ENCODE data around the gene RFT1. TPM values are rescaled to one million over a fixed set of nuclear protein-coding genes. Genes with fewer than 3 reads are reported as not detected.
A peak's percentile ranks its signal among the peaks of the same experiment; 100 is the strongest.

The RFT1 gene
- polyA plus RNA-seq, 2 donors, result 5.7 to 11.0 TPM

DNA sequence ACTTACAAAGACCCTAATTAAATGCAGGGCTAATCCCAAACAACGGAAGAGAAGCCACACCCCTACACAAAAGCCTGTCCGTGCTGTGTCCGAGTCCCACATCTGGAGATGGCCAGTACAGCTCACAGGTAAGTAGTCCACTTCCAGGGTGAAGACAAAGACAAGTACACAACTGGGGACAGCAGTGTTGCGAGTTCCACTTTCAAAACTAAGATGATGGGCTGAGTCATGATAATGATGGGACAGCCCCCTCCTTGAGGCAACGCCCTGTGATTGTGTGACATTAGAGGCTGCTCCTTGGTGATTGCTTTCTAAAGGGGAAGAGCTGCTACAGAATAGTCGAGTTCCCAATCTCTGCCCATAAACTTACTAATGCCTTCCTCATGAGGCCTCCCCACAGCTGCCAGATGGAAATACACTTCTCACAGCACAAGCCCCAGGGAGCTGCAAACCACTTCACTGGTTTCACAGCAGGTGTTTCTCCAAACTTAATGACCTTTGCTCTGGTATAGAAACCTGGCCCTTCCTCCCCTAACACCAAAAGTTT is 27.6 kb downstream of the RFT1 start:
- H3K9me3 ChIP-seq (ENCODE audit: control insufficient read depth in 2 of 2, insufficient read depth in 1 of 2, low read depth in 1 of 2, low read length in 1 of 2), result no peaks in the 10 kb centered on the region
- H3K27me3 ChIP-seq (ENCODE audit: control insufficient read depth in 1 of 2, insufficient read depth in 2 of 2, low read length in 2 of 2), result no peaks in the 10 kb centered on the region
- H3K4me3 ChIP-seq (ENCODE audit: low read depth in 1 of 2, low read length in 2 of 2), result no peak overlapping the region
- no peak overlapping the region for H3K27ac ChIP-seq (ENCODE audit: low read depth in 2 of 2, low read length in 1 of 2)
- H3K36me3 ChIP-seq (ENCODE audit: control insufficient read depth in 2 of 2, insufficient read depth in 2 of 2, low read length in 1 of 2), result peaks cover 13 to 24% of the 10 kb centered on the region in 2 donors
- H3K4me1 ChIP-seq (ENCODE audit: control insufficient read depth in 2 of 2, insufficient read depth in 2 of 2, low read length in 1 of 2), result no peaks in the 10 kb centered on the region
- WGBS, 2 donors, result 63% methylated on average over 6 of the region's 6 CpGs

DNA sequence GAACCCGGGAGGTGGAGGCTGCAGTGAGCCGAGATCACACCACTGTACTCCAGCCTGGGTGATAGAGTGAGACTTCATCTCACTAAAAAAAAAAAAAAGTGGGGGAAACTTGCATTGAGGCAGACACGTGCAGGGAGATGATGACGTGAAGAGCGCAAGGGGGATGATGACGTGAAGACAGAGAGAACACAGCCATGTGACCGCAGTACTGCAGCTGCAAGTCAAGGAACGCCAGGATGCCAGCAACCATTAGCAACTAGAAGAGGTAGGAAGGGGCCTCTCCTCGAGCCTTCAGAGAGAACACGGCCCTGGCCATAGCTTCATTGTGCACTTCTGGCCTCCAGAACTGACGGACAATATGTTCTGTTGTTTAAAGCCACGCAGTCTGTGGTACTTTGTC is 28.3 kb downstream of the RFT1 start:
- H3K9me3 ChIP-seq (ENCODE audit: control insufficient read depth in 2 of 2, insufficient read depth in 1 of 2, low read depth in 1 of 2, low read length in 1 of 2), result no peaks in the 10 kb centered on the region
- no peaks in the 10 kb centered on the region for H3K4me1 ChIP-seq (ENCODE audit: control insufficient read depth in 2 of 2, insufficient read depth in 2 of 2, low read length in 1 of 2)
- H3K4me3 ChIP-seq (ENCODE audit: low read depth in 1 of 2, low read length in 2 of 2), result no peak overlapping the region
- 91 to 94% methylated on average over 12 of the region's 12 CpGs for WGBS, 2 donors
- no peaks in the 10 kb centered on the region for H3K27me3 ChIP-seq (ENCODE audit: control insufficient read depth in 1 of 2, insufficient read depth in 2 of 2, low read length in 2 of 2)
- H3K36me3 ChIP-seq (ENCODE audit: control insufficient read depth in 2 of 2, insufficient read depth in 2 of 2, low read length in 1 of 2), result peaks cover 13 to 24% of the 10 kb centered on the region in 2 donors
- no peak overlapping the region for H3K27ac ChIP-seq (ENCODE audit: low read depth in 2 of 2, low read length in 1 of 2)

DNA sequence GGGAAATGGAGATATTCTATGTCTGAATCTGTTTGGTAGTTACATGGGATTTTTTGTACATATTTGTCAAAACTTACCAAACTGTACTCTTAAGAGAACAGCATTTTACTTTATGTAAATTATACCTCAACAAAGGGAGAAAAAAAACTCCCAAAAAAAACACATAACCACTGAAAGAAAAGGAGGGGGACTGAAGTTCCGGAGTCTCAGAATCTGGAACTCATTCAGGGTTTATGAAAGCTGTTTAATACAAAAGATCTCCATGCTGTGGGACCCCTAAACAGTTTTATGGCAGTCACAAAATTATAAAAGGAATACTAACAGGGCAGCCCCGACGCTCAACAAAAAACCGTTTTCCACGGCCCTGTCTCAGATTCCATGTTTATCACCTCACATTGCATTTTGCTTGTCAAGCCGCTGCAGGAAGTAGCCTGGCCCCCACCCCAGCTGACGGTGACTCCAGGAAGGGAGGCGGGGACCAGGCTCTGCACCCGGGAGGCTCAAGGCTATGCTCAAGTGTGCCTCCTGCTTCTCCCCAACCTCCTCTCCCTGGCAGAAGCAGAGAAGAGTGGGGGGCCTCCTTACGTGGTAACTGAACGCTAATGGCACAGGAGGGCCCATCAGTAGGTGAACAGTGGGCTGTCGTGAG is 29.3 kb downstream of the RFT1 start:
- WGBS, 2 donors, result 79 to 85% methylated on average over 12 of the region's 12 CpGs
- H3K4me3 ChIP-seq (ENCODE audit: low read depth in 1 of 2, low read length in 2 of 2), result no peak overlapping the region
- H3K27ac ChIP-seq (ENCODE audit: low read depth in 2 of 2, low read length in 1 of 2), result no peak overlapping the region
- peaks cover 13 to 24% of the 10 kb centered on the region in 2 donors for H3K36me3 ChIP-seq (ENCODE audit: control insufficient read depth in 2 of 2, insufficient read depth in 2 of 2, low read length in 1 of 2)
- no peaks in the 10 kb centered on the region for H3K4me1 ChIP-seq (ENCODE audit: control insufficient read depth in 2 of 2, insufficient read depth in 2 of 2, low read length in 1 of 2)
- H3K27me3 ChIP-seq (ENCODE audit: control insufficient read depth in 1 of 2, insufficient read depth in 2 of 2, low read length in 2 of 2), result no peaks in the 10 kb centered on the region
- no peaks in the 10 kb centered on the region for H3K9me3 ChIP-seq (ENCODE audit: control insufficient read depth in 2 of 2, insufficient read depth in 1 of 2, low read depth in 1 of 2, low read length in 1 of 2)

DNA sequence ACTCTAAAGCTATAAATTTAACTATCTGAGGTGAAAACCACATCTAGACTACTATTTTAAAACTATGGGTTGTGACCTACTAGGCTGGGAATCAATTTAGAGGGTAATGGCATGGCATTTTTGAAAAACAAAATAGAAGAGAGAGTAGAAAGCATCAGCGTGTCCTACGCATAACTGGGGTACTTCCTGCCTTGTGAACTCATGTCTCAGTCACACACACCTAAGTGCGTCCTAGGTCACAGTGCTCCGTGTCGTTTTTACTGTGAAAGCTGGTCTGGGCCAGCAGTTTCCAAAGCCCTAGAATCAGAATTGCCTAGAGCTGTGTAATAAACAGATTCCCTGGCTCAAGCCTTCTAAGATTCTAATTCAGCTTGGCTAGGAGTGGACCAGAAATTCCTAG is 32.3 kb downstream of the RFT1 start:
- Histone ChIP-seq H3K36me3 (ENCODE audit: control insufficient read depth in 2 of 2, insufficient read depth in 2 of 2, low read length in 1 of 2) (peaks cover 11 to 15% of the 10 kb centered on the region in 2 donors), H3K27ac (ENCODE audit: low read depth in 2 of 2, low read length in 1 of 2) (no peak overlapping the region), H3K27me3 (ENCODE audit: control insufficient read depth in 1 of 2, insufficient read depth in 2 of 2, low read length in 2 of 2) (no peaks in the 10 kb centered on the region), H3K4me1 (ENCODE audit: control insufficient read depth in 2 of 2, insufficient read depth in 2 of 2, low read length in 1 of 2) (no peaks in the 10 kb centered on the region), H3K4me3 (ENCODE audit: low read depth in 1 of 2, low read length in 2 of 2) (no peak overlapping the region), H3K9me3 (ENCODE audit: control insufficient read depth in 2 of 2, insufficient read depth in 1 of 2, low read depth in 1 of 2, low read length in 1 of 2) (no peaks in the 10 kb centered on the region)
- 84 to 90% methylated on average over 5 of the region's 5 CpGs for WGBS, 2 donors

DNA sequence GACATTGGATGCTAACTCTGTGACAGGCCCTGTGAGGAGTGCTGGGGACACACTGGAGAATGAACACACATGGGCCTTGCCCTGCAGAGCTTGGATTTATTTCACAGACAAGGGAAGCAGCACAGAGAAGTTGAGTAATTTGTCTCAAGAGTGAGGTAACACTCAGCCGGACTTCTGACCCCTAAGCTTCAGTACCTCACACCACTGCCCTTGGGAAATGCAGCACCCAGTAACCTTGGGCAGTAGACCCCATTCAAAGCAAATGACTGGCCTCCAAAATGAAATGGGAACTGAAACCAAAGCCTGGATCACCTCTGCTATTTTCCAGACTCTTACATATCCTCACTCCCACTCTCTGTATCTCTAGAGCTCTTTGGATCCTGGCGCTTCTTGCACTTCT is 37.3 kb downstream of the RFT1 start:
- Histone ChIP-seq H3K4me1 (ENCODE audit: control insufficient read depth in 2 of 2, insufficient read depth in 2 of 2, low read length in 1 of 2) (peaks cover 0 to 10% of the 10 kb centered on the region in 2 donors), H3K27me3 (ENCODE audit: control insufficient read depth in 1 of 2, insufficient read depth in 2 of 2, low read length in 2 of 2) (no peaks in the 10 kb centered on the region), H3K4me3 (ENCODE audit: low read depth in 1 of 2, low read length in 2 of 2) (no peak overlapping the region), H3K27ac (ENCODE audit: low read depth in 2 of 2, low read length in 1 of 2) (no peak overlapping the region), H3K36me3 (ENCODE audit: control insufficient read depth in 2 of 2, insufficient read depth in 2 of 2, low read length in 1 of 2) (peaks cover 10 to 22% of the 10 kb centered on the region in 2 donors), H3K9me3 (ENCODE audit: control insufficient read depth in 2 of 2, insufficient read depth in 1 of 2, low read depth in 1 of 2, low read length in 1 of 2) (no peaks in the 10 kb centered on the region)
- WGBS, 2 donors, result 92 to 93% methylated on average over 2 of the region's 2 CpGs

DNA sequence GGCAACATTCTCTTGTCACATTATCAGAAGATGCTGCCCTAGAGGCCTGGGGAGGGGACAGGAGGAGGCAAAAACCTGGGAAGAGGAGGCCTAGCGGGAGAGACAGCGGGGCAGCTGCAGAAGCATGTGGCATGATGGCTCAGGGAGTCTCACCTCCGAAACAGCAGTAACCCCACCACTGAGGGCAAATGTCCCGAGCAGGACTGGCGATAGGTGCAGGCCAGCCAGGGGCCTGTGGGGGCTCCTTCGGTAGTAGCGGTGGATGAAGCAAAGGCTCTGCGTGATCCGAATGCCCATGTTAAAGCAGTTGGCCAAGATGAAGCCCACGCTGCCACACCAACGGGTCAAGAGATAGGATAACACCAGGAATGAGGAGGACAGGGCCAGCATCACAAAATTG is 38.0 kb downstream of the RFT1 start:
- H3K4me3 ChIP-seq (ENCODE audit: low read depth in 1 of 2, low read length in 2 of 2), result no peak overlapping the region
- WGBS, 2 donors, result 97% methylated on average over 11 of the region's 11 CpGs
- peaks cover 0 to 10% of the 10 kb centered on the region in 2 donors for H3K4me1 ChIP-seq (ENCODE audit: control insufficient read depth in 2 of 2, insufficient read depth in 2 of 2, low read length in 1 of 2)
- no peaks in the 10 kb centered on the region for H3K27me3 ChIP-seq (ENCODE audit: control insufficient read depth in 1 of 2, insufficient read depth in 2 of 2, low read length in 2 of 2)
- no peaks in the 10 kb centered on the region for H3K9me3 ChIP-seq (ENCODE audit: control insufficient read depth in 2 of 2, insufficient read depth in 1 of 2, low read depth in 1 of 2, low read length in 1 of 2)
- peaks cover 10 to 24% of the 10 kb centered on the region in 2 donors for H3K36me3 ChIP-seq (ENCODE audit: control insufficient read depth in 2 of 2, insufficient read depth in 2 of 2, low read length in 1 of 2)
- H3K27ac ChIP-seq (ENCODE audit: low read depth in 2 of 2, low read length in 1 of 2), result no peak overlapping the region

DNA sequence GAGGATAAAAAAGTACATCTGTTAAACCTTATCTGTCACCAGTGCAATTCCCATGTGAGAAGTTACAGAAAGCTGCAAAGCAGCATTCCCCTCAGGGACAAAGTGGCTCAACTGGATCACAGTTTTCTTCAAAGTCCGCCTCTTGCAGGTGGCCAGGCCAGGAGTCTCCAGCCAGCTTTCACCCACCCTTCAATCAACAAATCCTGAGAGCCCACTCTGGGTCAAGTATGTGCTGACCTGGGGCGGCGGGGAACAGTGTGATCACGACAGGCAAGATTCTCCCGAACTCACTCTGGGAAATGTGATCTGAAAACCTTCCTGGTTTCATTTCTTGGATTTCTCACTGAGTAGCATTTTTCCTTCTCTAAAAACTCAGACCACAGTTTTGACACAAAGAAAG is 39.2 kb downstream of the RFT1 start:
- Histone ChIP-seq H3K27me3 (ENCODE audit: control insufficient read depth in 1 of 2, insufficient read depth in 2 of 2, low read length in 2 of 2) (no peaks in the 10 kb centered on the region), H3K4me1 (ENCODE audit: control insufficient read depth in 2 of 2, insufficient read depth in 2 of 2, low read length in 1 of 2) (peaks cover 0 to 10% of the 10 kb centered on the region in 2 donors), H3K9me3 (ENCODE audit: control insufficient read depth in 2 of 2, insufficient read depth in 1 of 2, low read depth in 1 of 2, low read length in 1 of 2) (no peaks in the 10 kb centered on the region), H3K36me3 (ENCODE audit: control insufficient read depth in 2 of 2, insufficient read depth in 2 of 2, low read length in 1 of 2) (peaks cover 10 to 24% of the 10 kb centered on the region in 2 donors), H3K4me3 (ENCODE audit: low read depth in 1 of 2, low read length in 2 of 2) (no peak overlapping the region), H3K27ac (ENCODE audit: low read depth in 2 of 2, low read length in 1 of 2) (no peak overlapping the region)
- 86% methylated on average over 5 of the region's 5 CpGs for WGBS, 2 donors

DNA sequence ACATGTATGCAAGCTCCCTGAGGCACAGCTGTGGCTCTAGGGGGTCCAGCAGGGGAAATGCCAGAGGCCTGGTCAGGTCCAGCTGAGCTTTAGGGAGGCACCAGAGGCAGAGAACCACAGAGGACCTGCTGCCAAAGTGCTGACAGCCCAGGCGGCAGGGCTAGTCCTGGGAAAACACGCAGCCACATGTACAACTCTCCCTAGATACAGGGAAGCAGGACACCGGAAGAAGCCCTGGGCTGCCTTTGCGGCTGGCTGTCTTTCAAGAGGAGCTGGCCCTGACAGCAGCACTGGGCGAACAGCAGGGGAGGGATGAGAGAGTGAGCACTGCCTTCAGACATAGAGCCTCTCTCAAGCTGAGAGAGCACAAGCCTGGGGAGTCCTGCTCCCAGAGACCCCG is 40.7 kb downstream of the RFT1 start:
- H3K36me3 ChIP-seq (ENCODE audit: control insufficient read depth in 2 of 2, insufficient read depth in 2 of 2, low read length in 1 of 2), result peaks cover 10 to 22% of the 10 kb centered on the region in 2 donors
- 56 to 76% methylated on average over 6 of the region's 6 CpGs for WGBS, 2 donors
- H3K9me3 ChIP-seq (ENCODE audit: control insufficient read depth in 2 of 2, insufficient read depth in 1 of 2, low read depth in 1 of 2, low read length in 1 of 2), result no peaks in the 10 kb centered on the region
- no peaks in the 10 kb centered on the region for H3K27me3 ChIP-seq (ENCODE audit: control insufficient read depth in 1 of 2, insufficient read depth in 2 of 2, low read length in 2 of 2)
- peak overlapping the region in 1 of 2 donors; percentile 14 for H3K27ac ChIP-seq (ENCODE audit: low read depth in 2 of 2, low read length in 1 of 2)
- peaks cover 0 to 10% of the 10 kb centered on the region in 2 donors for H3K4me1 ChIP-seq (ENCODE audit: control insufficient read depth in 2 of 2, insufficient read depth in 2 of 2, low read length in 1 of 2)
- no peak overlapping the region for H3K4me3 ChIP-seq (ENCODE audit: low read depth in 1 of 2, low read length in 2 of 2)

DNA sequence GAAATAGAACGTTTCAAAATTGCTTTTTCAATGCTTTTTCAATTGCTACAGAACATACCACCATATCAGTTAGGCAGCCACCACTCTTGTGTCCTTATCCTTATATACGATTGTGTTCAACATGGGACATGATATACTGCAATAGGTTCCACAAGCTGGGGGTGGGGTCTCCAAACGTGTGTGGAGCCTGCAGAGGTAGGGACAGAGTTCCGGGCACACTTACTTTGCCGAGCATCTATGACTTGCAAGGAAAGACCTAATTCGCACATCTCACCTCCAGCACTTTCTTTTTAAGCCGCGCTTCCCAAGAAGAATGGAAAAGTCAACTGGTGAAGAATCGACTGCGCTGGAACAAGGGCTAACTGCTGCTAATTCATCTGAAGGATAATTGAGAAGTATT is 44.8 kb downstream of the RFT1 start:
- Histone ChIP-seq H3K27me3 (ENCODE audit: control insufficient read depth in 1 of 2, insufficient read depth in 2 of 2, low read length in 2 of 2) (no peaks in the 10 kb centered on the region), H3K4me1 (ENCODE audit: control insufficient read depth in 2 of 2, insufficient read depth in 2 of 2, low read length in 1 of 2) (peaks cover 5 to 10% of the 10 kb centered on the region in 2 donors), H3K36me3 (ENCODE audit: control insufficient read depth in 2 of 2, insufficient read depth in 2 of 2, low read length in 1 of 2) (peaks cover 0 to 8% of the 10 kb centered on the region in 2 donors), H3K27ac (ENCODE audit: low read depth in 2 of 2, low read length in 1 of 2) (no peak overlapping the region), H3K4me3 (ENCODE audit: low read depth in 1 of 2, low read length in 2 of 2) (no peak overlapping the region), H3K9me3 (ENCODE audit: control insufficient read depth in 2 of 2, insufficient read depth in 1 of 2, low read depth in 1 of 2, low read length in 1 of 2) (no peaks in the 10 kb centered on the region)
- WGBS, 2 donors, result 85 to 86% methylated on average over 10 of the region's 10 CpGs

Measured in esophagus (tissue), 2 donors.